GM12874 (cell line): ENCODE data around the gene SMAP1.

ENCODE experiments used
- CTCF ChIP-seq: IDR thresholded peaks from 2 replicates; pipeline ENCODE4 v1.5.1; 2011; ENCODE audit warnings: low read depth, mild to moderate bottlenecking, control low read depth, low read length, moderate library complexity; ENCODE audit not compliant: insufficient read depth

Gene SMAP1

GRCh38 chr6:70705772-70706171 is 38.1 kb downstream of the SMAP1 start:
- no peak for TF ChIP-seq CTCF

GRCh38 chr6:70706491-70707123 is 38.9 kb downstream of the SMAP1 start:
- TF ChIP-seq CTCF: no peak

GRCh38 chr6:70707893-70708292 is 40.2 kb downstream of the SMAP1 start:
- TF ChIP-seq CTCF: no peak

- TF ChIP-seq CTCF: no peak
Observed at GRCh38 chr6:70708448-70708847, 40.8 kb downstream of the SMAP1 start.

- no peak for TF ChIP-seq CTCF
Observed at GRCh38 chr6:70709826-70710225, 42.1 kb downstream of the SMAP1 start.

GRCh38 chr6:70714716-70715257 is 47.1 kb downstream of the SMAP1 start:
- TF ChIP-seq CTCF: no peak

GRCh38 chr6:70717038-70717801 is 49.5 kb downstream of the SMAP1 start:
- no peak for TF ChIP-seq CTCF
